GM18502 (cell line): ENCODE results near the gene PRSS27.

Experiments used
- ATAC-seq: cut with Tn5 transposase; IDR thresholded peaks from one replicate; pipeline ENCODE4 v1.9.1; 2021; ENCODE audit warnings: mild to moderate bottlenecking; ENCODE audit not compliant: unreplicated experiment, poor library complexity

The PRSS27 gene

DNA sequence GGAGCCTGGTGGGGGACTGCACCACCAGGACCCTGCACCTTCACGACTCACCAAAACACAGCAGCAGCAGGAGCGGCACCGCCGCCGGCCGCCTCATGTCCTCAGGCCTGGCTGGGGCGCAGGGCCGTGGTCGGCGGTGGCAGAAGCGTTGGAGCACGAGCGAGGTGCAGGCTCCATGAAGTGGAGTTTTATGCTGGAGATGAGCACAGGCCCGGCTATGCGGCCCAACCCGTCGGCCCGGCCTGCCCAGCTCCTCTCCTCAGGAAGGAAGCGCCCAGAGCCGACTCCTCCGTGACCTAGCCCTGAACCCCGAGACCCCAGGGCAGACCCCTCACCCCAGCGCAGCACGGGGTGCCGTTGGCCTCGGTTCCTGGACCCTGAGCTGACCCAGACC is at the start of gene PRSS27:
PRSS27 (minus strand) TSS at position 161 of the 394 bp plus-strand sequence; CDS start at position 97, 64 bp downstream.
- ATAC-seq, result no peak

DNA sequence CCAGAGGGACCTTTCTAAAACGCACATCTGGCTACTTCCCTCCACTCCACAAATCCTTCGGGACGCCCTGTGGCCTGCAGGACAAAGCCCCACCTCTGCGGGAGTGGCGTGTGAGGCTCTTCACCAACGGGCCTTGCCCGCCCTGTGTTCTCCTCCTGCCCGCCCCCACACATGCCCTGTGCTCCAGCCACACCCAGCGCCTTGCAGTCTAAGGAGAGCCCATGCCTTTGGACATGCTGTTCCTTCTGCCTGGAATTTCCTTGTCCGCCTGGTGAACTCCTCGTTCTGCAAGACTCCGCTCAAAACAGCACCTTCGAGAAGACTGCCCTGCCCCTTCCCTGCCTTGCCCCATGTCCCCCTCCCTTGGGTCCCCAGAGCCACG is 49.6 kb upstream of the PRSS27 start:
- ATAC-seq, result no peak

GRCh38 chr16:2769100-2769529 is 49.1 kb upstream of the PRSS27 start:
- no peak for ATAC-seq

GRCh38 chr16:2768403-2769089 is 48.5 kb upstream of the PRSS27 start:
- no peak for ATAC-seq

DNA sequence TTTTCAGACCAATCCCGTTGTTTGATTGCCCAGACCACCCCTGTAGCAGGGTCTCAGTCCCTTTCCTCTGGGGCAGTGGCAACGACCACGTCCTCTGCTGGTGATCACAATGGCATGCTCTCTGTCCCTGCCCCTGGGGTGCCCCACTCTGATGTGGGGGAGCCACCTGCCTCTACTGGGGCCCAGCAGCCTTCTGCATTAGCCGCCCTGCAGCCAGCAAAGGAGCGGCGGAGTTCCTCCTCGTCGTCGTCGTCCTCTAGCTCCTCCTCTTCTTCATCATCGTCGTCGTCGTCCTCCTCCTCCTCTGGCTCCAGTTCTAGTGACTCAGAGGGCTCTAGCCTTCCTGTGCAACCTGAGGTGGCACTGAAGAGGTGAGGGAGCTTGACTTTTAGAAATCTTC is 47.9 kb upstream of the PRSS27 start:
- ATAC-seq, result no peak

DNA sequence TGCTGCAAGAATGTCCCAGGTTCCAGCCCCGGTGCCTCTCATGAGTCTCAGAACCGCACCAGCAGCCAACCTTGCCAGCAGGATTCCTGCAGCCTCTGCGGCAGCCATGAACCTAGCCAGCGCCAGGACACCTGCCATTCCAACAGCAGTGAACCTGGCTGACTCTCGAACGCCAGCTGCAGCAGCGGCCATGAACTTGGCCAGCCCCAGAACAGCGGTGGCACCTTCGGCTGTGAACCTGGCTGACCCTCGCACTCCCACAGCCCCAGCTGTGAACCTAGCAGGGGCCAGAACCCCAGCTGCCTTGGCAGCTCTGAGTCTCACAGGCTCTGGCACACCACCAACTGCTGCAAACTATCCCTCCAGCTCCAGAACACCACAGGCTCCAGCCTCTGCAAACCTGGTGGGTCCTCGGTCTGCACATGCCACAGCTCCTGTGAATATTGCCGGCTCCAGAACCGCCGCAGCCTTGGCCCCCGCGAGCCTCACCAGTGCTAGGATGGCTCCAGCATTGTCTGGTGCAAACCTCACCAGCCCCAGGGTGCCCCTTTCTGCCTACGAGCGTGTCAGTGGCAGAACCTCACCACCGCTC is 47.2 kb upstream of the PRSS27 start:
- no peak for ATAC-seq

GRCh38 chr16:2766430-2767139 is 46.6 kb upstream of the PRSS27 start:
- no peak for ATAC-seq

DNA sequence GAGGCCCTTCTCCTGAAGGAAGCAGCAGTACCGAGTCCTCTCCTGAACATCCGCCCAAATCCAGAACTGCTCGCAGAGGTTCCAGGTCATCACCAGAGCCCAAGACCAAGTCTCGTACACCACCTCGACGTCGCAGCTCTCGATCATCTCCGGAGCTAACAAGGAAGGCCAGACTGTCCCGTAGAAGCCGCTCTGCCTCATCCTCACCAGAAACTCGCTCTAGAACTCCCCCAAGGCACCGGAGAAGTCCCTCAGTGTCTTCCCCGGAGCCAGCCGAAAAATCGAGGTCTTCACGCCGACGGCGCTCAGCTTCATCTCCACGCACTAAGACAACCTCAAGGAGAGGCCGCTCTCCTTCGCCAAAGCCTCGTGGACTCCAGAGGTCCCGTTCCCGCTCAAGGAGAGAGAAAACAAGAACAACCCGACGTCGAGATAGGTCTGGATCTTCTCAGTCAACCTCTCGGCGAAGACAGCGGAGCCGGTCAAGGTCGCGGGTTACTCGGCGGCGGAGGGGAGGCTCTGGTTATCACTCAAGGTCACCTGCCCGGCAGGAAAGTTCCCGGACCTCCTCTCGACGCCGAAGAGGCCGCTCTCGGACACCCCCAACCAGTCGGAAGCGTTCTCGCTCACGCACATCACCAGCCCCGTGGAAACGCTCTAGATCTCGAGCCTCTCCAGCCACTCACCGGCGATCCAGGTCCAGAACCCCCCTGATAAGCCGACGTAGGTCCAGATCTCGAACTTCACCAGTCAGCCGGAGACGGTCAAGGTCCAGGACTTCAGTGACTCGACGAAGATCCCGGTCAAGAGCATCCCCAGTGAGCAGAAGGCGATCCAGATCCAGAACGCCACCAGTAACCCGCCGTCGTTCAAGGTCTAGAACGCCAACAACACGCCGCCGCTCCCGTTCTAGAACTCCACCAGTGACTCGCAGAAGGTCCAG is 45.7 kb upstream of the PRSS27 start:
- ATAC-seq, result no peak

DNA sequence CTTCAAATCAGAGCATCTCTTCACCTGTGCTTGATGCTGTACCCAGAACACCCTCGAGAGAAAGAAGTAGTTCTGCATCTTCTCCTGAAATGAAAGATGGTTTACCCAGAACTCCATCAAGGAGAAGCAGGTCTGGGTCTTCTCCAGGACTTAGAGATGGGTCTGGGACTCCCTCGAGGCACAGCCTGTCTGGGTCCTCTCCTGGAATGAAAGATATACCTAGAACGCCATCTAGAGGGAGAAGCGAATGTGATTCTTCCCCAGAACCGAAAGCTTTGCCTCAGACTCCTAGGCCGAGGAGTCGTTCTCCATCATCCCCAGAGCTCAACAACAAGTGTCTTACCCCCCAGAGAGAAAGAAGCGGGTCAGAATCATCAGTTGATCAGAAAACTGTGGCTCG is 44.7 kb upstream of the PRSS27 start:
- no peak for ATAC-seq

- ATAC-seq, result no peak
Observed at GRCh38 chr16:2763173-2763572, 43.1 kb upstream of the PRSS27 start.

GRCh38 chr16:2762711-2763110 is 42.7 kb upstream of the PRSS27 start:
- no peak for ATAC-seq

GRCh38 chr16:2761886-2762583 is 42.0 kb upstream of the PRSS27 start:
- ATAC-seq, result no peak

DNA sequence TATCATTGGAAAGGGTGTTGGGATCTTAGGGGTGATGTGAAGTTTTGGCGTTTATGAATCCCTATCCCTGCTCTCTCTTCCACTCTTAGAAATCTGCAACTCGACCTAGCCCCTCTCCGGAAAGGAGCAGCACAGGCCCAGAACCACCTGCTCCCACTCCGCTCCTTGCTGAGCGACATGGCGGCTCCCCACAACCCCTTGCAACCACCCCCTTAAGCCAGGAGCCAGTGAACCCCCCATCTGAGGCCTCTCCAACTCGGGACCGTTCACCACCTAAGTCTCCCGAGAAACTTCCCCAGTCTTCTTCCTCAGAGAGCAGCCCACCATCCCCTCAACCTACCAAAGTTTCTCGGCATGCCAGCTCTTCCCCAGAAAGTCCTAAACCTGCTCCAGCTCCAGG is 41.4 kb upstream of the PRSS27 start:
- no peak for ATAC-seq

- ATAC-seq, result no peak
Observed at GRCh38 chr16:2757344-2757743, 37.3 kb upstream of the PRSS27 start.

DNA sequence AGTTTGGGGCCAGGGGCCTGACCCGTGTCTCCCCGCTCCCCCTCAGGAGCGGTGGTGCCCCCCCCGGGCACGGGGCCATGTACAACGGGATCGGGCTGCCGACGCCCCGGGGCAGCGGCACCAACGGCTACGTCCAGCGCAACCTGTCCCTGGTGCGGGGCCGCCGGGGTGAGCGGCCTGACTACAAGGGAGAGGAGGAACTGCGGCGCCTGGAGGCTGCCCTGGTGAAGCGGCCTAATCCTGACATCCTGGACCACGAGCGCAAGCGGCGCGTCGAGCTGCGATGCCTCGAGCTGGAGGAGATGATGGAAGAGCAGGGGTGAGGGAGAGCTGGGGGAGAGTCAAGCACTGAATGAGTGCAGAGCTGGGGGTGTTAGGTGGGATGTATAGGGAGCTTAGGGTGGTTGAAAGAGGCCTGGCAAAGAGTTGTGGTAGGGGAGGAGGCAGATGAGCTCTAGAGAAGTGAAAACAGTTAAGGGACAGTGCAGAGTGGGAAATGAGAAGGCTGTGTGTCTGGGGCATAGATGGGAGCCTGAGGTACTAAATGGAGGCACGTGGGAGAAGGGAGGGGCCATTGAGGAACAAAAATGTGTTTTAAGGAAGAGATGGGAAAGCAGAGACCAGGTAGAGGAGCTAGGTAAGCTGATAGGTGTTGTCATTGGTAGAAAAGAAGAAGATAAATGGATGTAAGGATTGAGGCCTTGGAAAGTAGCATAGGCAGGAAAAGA is 36.4 kb upstream of the PRSS27 start:
- ATAC-seq, result no peak

GRCh38 chr16:2755158-2755557 is 35.1 kb upstream of the PRSS27 start:
- ATAC-seq, result no peak

DNA sequence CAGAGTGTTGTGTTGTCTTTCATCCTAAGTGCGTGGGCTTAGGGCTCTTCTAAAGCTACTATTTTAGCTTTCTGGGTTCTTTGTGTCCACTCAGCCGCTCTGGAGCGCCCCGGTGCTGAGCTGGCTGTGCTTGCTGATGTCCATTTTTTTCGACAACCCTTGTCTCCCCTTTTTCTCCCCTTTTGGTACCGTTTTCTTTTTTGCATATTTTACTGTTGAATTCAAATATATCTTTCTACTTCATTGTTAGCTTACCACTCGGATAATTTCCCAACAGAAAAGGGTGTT is 33.7 kb upstream of the PRSS27 start:
- no peak for ATAC-seq

DNA sequence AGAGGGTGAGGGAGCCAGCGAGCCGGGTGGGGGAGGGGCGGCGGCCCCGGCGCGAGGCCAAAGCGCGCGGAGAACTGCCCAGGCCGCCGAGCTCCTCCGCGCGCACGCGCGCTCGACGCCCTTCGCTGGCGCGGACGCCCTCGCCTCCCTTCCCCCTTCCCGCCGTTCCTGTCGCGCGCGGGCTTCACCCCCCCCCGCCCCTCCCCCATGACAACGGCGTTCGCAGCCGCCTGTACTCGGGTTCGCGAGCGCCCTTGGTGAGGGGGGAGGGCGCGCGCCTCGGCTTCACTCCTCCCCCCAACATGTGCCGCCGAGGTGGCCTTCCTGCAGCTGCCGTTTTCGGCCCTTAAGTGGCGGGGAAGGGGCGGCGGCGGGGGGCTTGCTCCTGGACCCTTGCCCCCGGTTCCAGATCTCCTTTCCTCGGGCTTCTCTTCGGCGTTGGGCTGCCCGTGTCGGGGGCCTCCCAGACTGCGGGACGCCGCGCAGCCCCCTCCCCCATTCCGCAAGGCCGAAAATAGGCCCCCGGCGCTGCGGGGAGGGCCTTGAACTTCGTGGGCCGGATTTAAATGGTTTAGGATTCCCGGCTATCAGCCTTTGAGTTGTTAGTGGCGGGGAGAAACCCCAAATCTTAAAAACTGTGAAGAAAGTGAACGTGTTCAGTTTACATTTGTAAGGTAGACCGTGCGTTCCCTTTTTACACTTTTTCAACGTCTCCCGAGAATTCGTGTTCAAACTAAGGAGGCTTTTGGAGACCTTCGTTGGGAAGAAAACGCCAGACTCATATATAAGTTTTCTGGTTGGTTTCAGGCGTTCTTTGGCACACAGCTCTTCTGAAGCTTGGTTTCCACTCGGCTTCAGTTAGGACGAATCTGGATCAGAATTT is 33.1 kb upstream of the PRSS27 start:
- ATAC-seq, result peak; percentile 41
